Endothelial cell of umbilical vein (primary cell): ENCODE measurements around the gene FKBP7. TPM values are rescaled to one million over a fixed set of nuclear protein-coding genes. Genes with fewer than 3 reads are reported as not detected.

ENCODE experiments used
- BruUV-seq: library from RNA; stranded (reverse); fragments of 400-500 nt; replicated peaks from 2 replicates; lab custom pipeline; 2021; lab: Mats Ljungman, UMichigan
- CTCF ChIA-PET: fragments of 300-600, 350-600 bp; sonication (Branson Sonifier 250); formaldehyde crosslinking; loops from one replicate; lab custom pipeline; 2021; ENCODE audit warnings: antibody characterized with exemption, inconsistent platforms; lab: Charles Lee
- POLR2A ChIA-PET: fragments of 300-600, 350-600 bp; sonication (Branson Sonifier 250); formaldehyde crosslinking; loops from one replicate; lab custom pipeline; 2021; ENCODE audit warnings: antibody characterized with exemption, inconsistent platforms; lab: Charles Lee
- DNase-seq: peaks from one replicate; pipeline ENCODE4 v3.0.0-alpha.2; 2011; ENCODE audit warnings: low read depth, low spot score
- FAIRE-seq: peaks from 2 replicates; lab custom pipeline; 2011; peaks lifted over from hg19 to GRCh38; lab: Jason Lieb, UNC
- H2AFZ ChIP-seq: 2 replicates; pipeline ENCODE4 v1.6.0; 2012; ENCODE audit warnings: low read depth, low read length, control low read depth, inconsistent platforms
- H3K27ac ChIP-seq: 2 replicates; pipeline ENCODE4 v1.5.1; 2011; ENCODE audit warnings: low read depth, mild to moderate bottlenecking, control low read depth, low read length, moderate library complexity; ENCODE audit not compliant: insufficient read depth
- H3K27me3 ChIP-seq, 2 experiments: 2 replicates each; pipeline versions ENCODE4 v1.6.0 to v1.6.1; 2011; ENCODE audit warnings: low read length in 2 of 2, mixed read lengths in 1 of 2; ENCODE audit not compliant: control insufficient read depth in 2 of 2, insufficient read depth in 2 of 2
- H3K36me3 ChIP-seq, 2 experiments: 2 replicates in 1 of 2; 3 replicates in 1 of 2; pipeline ENCODE4 v1.5.1; 2011; ENCODE audit warnings: low read length in 2 of 2, mild to moderate bottlenecking in 1 of 2, moderate library complexity in 1 of 2; ENCODE audit not compliant: control insufficient read depth in 2 of 2, insufficient read depth in 2 of 2; ENCODE audit errors: extremely low read depth in 1 of 2
- H3K4me1 ChIP-seq: 3 replicates; pipeline ENCODE4 v1.5.1; 2011; ENCODE audit warnings: mild to moderate bottlenecking, low read length; ENCODE audit not compliant: control insufficient read depth, insufficient read depth; ENCODE audit errors: extremely low read depth
- H3K4me2 ChIP-seq: 2 replicates; pipeline ENCODE4 v1.6.1; 2011; ENCODE audit warnings: low read length, control low read depth, mixed read lengths; ENCODE audit not compliant: insufficient read depth
- H3K4me3 ChIP-seq, 3 experiments: fragments of 200-600 bp in 1 of 3; sonication (generic), shearing (Covaris generic) in 1 of 3; replicated peaks in 1 of 3; 2 replicates each; pipeline ENCODE4 v1.5.1; 2011 to 2016; ENCODE audit warnings: control low read depth in 3 of 3, low read length in 3 of 3, mild to moderate bottlenecking in 2 of 3, inconsistent platforms in 1 of 3, low read depth in 1 of 3, moderate library complexity in 1 of 3; ENCODE audit not compliant: insufficient read depth in 1 of 3
- H3K79me2 ChIP-seq: 2 replicates; pipeline ENCODE4 v1.6.0; 2012; ENCODE audit warnings: low read length, inconsistent platforms; ENCODE audit not compliant: control insufficient read depth, insufficient read depth
- H3K9ac ChIP-seq: replicated peaks from 2 replicates; pipeline ENCODE3; 2011; ENCODE audit warnings: low read length, control low read depth; ENCODE audit not compliant: insufficient read depth; ENCODE audit errors: extremely low read depth
- H3K9me1 ChIP-seq: replicated peaks from 3 replicates; pipeline ENCODE4 v1.6.0; 2011; ENCODE audit warnings: mild to moderate bottlenecking, low read length; ENCODE audit not compliant: control insufficient read depth, insufficient read depth; ENCODE audit errors: extremely low read depth
- H3K9me3 ChIP-seq: replicated peaks from 2 replicates; pipeline ENCODE4 v1.5.1; 2012; ENCODE audit warnings: low read length, inconsistent platforms; ENCODE audit not compliant: control insufficient read depth, insufficient read depth
- H4K20me1 ChIP-seq: replicated peaks from 2 replicates; pipeline ENCODE3; 2011; ENCODE audit warnings: mild to moderate bottlenecking, low read length; ENCODE audit not compliant: control insufficient read depth, insufficient read depth; ENCODE audit errors: extremely low read depth
- CTCF ChIP-seq, 2 donors: IDR thresholded peaks; 1 replicate in 1 of 2; 2 replicates in 1 of 2; pipeline ENCODE4 v1.5.1; 2011; ENCODE audit warnings: low read length in 2 of 2, mild to moderate bottlenecking in 2 of 2, moderate library complexity in 2 of 2, control low read depth in 1 of 2, inconsistent platforms in 1 of 2, low read depth in 1 of 2; ENCODE audit not compliant: insufficient read depth in 1 of 2; ENCODE audit errors: extremely low read depth in 1 of 2
- EZH2 ChIP-seq: IDR thresholded peaks from 2 replicates; pipeline ENCODE4 v1.6.1; 2012; ENCODE audit warnings: borderline replicate concordance, low read depth, mild to moderate bottlenecking, moderate library complexity, low read length, inconsistent platforms; ENCODE audit not compliant: severe bottlenecking
- FOS ChIP-seq: IDR thresholded peaks from 2 replicates; pipeline ENCODE4 v1.6.1; 2011; ENCODE audit warnings: mild to moderate bottlenecking, low read length, moderate library complexity, borderline replicate concordance; ENCODE audit not compliant: insufficient read depth
- GATA2 ChIP-seq: IDR thresholded peaks from 2 replicates; pipeline ENCODE4 v1.7.0; 2011; ENCODE audit warnings: low read depth, mild to moderate bottlenecking, moderate library complexity, mixed read lengths, low read length; ENCODE audit not compliant: insufficient read length, insufficient read depth
- JUN ChIP-seq: IDR thresholded peaks from 2 replicates; pipeline ENCODE4 v1.6.1; 2011; ENCODE audit warnings: borderline replicate concordance, low read depth; ENCODE audit not compliant: insufficient read length, insufficient read depth
- MAX ChIP-seq: IDR thresholded peaks from 2 replicates; pipeline ENCODE4 v1.6.1; 2011; ENCODE audit not compliant: insufficient read depth, insufficient read length
- MYC ChIP-seq: IDR thresholded peaks from one replicate; pipeline ENCODE4 v1.6.1; 2011; ENCODE audit warnings: mild to moderate bottlenecking, low read depth, low read length
- POLR2A ChIP-seq: IDR thresholded peaks from 2 replicates; pipeline ENCODE4 v1.6.1; 2012; ENCODE audit warnings: low read depth, mild to moderate bottlenecking, control low read depth, low read length
- POLR2AphosphoS5 ChIP-seq: IDR thresholded peaks from 2 replicates; pipeline ENCODE4 v1.6.1; 2012; ENCODE audit warnings: low read depth, mild to moderate bottlenecking, control low read depth, low read length, moderate library complexity; ENCODE audit not compliant: insufficient read depth
- dilution Hi-C: fragments of 300-500 bp; cut with MboI; formaldehyde crosslinking; loops from one replicate; pipeline ENCODE4 v1.15.0; 2019; ENCODE audit warnings: low sequenced_read_pairs; ENCODE audit not compliant: extremely low pct_ligation_motif_present
- intact Hi-C: fragments of 100-400 bp; cut with micrococcal nuclease; formaldehyde crosslinking; loops from one replicate; pipeline ENCODE4 v1.10.0; 2022
- polyA plus RNA-seq, 4 experiments: library from polyadenylated mRNA; depleted of rRNA in 3 of 4; stranded (reverse) in 3 of 4; unstranded in 1 of 4; fragments of >200 nt; gene quantifications; 2 replicates each; pipeline versions ENCODE4 v1.2.1 to v1.2.3, GENCODE V29; 2011 to 2012; ENCODE audit warnings: missing spikeins in 1 of 4
- total RNA-seq: library from RNA; stranded (reverse); gene quantifications from 2 replicates; pipeline ENCODE4 v1.2.3, GENCODE V29; 2021

The FKBP7 gene
- total and polyA plus RNA-seq, 2 donors (not counting 3 experiments of a cell fraction or from before 2014, with no cell fraction given), result 11.2 to 20.5 TPM

- BruUV-seq, result no TSS peak
- no peaks in the 10 kb centered on the region for H3K9me3 ChIP-seq
- no peaks in the 10 kb centered on the region for H3K36me3 ChIP-seq
- H3K9ac ChIP-seq, result no peak overlapping the region
- DNase-seq (no peak), FAIRE-seq (no peak)
- no peaks in the 10 kb centered on the region for H3K9me1 ChIP-seq
- ChIA-PET CTCF (no interaction called here), POLR2A (no interaction called here)
- H4K20me1 ChIP-seq, result no peaks in the 10 kb centered on the region
- TF ChIP-seq FOS, result no peak
- no peak for TF ChIP-seq EZH2
- TF ChIP-seq MYC, result no peak
- TF ChIP-seq MAX, result no peak
- TF ChIP-seq POLR2AphosphoS5, result no peak
- TF ChIP-seq POLR2A, result no peak
- no peaks in the 10 kb centered on the region for H3K4me1 ChIP-seq
- H3K27ac ChIP-seq, result no peak overlapping the region
- H3K4me3 ChIP-seq, result no peak overlapping the region
- no peaks in the 10 kb centered on the region for H3K27me3 ChIP-seq
- no peaks in the 10 kb centered on the region for H3K79me2 ChIP-seq
- dilution Hi-C loops, result no loop called here
- H2AFZ ChIP-seq, result no peak overlapping the region
- intact Hi-C loops, result no loop called here
- no peak overlapping the region for H3K4me2 ChIP-seq
Observed at GRCh38 chr2:178512484-178512883, 34.1 kb upstream of the FKBP7 start.

- no peak overlapping the region for H3K4me3 ChIP-seq
- H3K9me1 ChIP-seq, result no peaks in the 10 kb centered on the region
- H4K20me1 ChIP-seq, result no peaks in the 10 kb centered on the region
- TF ChIP-seq POLR2AphosphoS5, result no peak
- no peak for TF ChIP-seq MYC
- no peak for TF ChIP-seq JUN
- TF ChIP-seq EZH2, result no peak
- no peak for TF ChIP-seq MAX
- no peak for TF ChIP-seq FOS
- no peak for TF ChIP-seq POLR2A
- TF ChIP-seq GATA2, result no peak
- no peak for TF ChIP-seq CTCF (IDR thresholded peaks at IDR 0.05; ENCODE audit: extremely low read depth in 1 of 2, insufficient read depth in 1 of 2, low read depth in 1 of 2, low read length in 2 of 2)
- H3K79me2 ChIP-seq, result no peaks in the 10 kb centered on the region
- no peaks in the 10 kb centered on the region for H3K4me1 ChIP-seq
- DNase-seq, result no peak
- H3K4me2 ChIP-seq, result no peak overlapping the region
- intact Hi-C loops (no loop called here), dilution Hi-C loops (no loop called here)
- H3K9ac ChIP-seq, result no peak overlapping the region
- no peaks in the 10 kb centered on the region for H3K36me3 ChIP-seq
- CTCF ChIA-PET, result no interaction called here
- BruUV-seq, result no TSS peak
- H3K9me3 ChIP-seq, result no peaks in the 10 kb centered on the region
- FAIRE-seq, result no peak
- H2AFZ ChIP-seq, result no peak overlapping the region
- POLR2A ChIA-PET, result no interaction called here
- H3K27me3 ChIP-seq, result no peaks in the 10 kb centered on the region
- no peak overlapping the region for H3K27ac ChIP-seq
Observed at GRCh38 chr2:178510384-178510783, 32.0 kb upstream of the FKBP7 start.
